Hippocampal formation (tissue), 2 donors: Measurements from ENCODE around the gene IER3.
"Not testable (repeated sequence)": the region's sequence is repeated elsewhere in the genome, so short reads cannot be mapped to it uniquely, and the experiment has no call there.

Experiments
- DNase-seq, 2 donors: peaks; one replicate each; lab custom pipeline; 2025; lab: John Stamatoyannopoulos, UW

IER3 gene

DNA sequence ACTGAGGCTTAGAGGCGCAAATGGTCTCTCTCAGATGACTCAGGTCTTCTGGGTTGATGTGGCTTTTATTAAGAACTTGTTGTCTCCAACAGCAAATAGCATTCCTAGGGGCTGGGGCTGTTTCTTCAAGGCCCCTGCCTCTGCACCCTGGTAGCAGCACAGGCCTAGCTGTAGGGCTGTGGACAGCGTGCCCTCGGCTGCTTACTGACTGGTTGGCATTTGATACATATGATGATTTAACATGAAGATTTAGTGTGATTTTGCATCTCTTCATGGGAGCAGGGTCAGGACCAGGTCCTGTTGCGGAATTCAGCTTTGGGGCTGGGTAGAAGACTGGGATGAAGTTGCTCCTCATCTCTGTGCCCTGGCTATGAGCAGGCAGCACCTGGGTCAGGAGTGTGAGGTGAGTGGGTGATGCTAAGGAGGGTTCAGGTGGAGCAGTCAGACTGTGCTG, 24.3 kb upstream of the IER3 start:
- DNase-seq, result no peak

DNA sequence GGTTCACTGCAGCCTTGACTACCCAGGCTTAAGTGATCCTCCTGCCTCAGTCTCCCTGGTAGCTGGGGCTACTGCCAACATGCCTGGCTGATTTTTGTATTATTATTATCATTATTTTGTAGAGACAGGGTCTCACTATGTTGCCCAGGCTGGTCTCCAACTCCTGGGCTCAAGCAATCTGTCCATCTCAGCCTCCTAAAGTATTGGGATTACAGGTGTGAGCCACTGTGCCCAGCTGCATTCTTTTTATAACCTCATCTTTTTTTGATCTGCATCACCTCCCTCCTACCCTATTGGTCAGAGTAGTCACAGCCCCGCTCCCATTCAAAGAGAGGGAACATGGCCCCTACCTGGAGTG, 23.6 kb upstream of the IER3 start:
- DNase-seq, result no peak

- DNase-seq, result no peak
These were observed 23.0 kb upstream of the IER3 start for GRCh38 chr6:30767158-30767943.

GRCh38 chr6:30766461-30767157, 22.3 kb upstream of the IER3 start:
- DNase-seq, result no peak

DNA sequence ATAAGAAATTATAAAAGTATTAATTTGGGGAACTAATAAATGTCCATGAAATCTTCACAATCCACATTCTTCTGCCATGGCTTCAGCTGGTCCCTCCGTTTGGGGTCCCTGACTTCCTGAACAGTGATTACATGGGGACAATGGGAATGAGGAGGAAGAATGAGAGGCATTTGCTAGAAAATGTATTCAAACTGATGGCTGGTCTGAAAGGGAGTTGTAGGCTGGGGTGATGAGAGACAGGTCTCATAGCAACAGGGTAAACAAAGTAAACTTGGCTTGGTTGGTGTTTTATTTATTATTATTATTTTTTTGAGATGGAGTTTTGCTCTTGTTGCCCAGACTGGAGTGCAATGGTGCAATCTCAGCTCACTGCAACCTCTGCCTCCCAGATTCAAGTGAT, 21.1 kb upstream of the IER3 start:
- DNase-seq, result not testable (repeated sequence)

- DNase-seq, result not testable (repeated sequence)
These were observed 20.2 kb upstream of the IER3 start for GRCh38 chr6:30764490-30765043.

- DNase-seq, result no peak
These were observed 19.5 kb upstream of the IER3 start for GRCh38 chr6:30763618-30764489.

GRCh38 chr6:30763155-30763617, 18.8 kb upstream of the IER3 start:
- DNase-seq, result no peak

DNA sequence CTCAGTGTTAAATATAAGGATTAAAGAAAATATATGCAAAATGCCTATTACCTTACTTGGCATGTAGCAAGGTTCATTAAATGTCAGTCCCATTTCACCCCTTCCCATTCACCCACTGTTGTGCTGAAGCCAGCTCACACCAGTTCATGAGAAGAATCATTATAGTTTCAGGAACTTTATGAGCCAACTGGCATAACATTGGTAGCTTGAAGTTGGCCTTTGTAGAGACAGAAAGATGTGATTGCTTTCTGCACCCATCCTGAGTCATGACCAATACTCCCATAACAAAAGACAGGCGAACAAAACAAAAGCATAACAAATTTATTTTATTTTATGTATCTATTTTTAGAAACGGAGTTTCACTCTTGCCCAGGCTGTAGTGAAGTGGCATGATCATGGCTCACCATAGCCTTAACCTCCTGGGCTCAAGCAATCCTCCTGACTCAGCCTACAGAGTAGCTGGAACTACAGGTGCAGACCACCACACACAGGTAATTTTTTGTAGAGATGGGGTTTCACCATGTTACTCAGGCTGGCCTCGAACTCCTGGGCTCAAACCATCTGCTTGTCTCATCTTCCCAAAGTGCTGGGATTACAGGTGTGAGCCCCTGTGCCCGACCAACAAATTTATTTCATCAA, 17.6 kb upstream of the IER3 start:
- no peak for DNase-seq

GRCh38 chr6:30760549-30760948, 16.2 kb upstream of the IER3 start:
- DNase-seq, result no peak

- no peak for DNase-seq
These were observed 15.4 kb upstream of the IER3 start for GRCh38 chr6:30759575-30760239.

DNA sequence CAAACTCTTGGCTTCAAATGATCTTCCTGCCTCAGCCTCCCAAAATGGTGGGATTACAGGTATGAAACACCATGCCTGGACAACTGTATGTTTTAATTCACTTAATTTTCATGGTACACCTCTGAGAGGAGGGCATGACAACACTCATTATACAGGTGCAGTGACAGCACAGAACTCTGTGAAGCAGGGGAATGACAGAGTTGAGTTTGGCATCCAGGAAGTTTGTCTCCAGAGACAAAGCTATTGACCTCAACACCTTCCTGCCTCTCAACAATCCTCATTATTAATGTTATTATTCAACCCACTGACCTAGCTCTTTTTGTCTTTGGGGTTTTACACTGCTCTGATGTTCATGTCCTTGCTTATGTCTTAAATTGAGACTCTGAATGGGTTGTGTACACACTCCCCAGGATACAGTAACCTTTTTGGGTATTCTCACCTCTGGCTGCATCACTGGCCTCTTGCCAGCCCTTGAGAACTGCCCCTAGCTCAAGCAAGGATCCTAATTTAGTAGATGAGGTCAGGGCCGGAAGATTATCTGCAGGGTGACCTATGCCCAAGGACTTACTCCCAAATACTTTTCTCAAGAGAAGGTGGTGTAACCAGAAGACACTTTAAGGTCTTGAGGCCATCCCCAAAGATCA, 13.0 kb upstream of the IER3 start:
- DNase-seq, result no peak

DNA sequence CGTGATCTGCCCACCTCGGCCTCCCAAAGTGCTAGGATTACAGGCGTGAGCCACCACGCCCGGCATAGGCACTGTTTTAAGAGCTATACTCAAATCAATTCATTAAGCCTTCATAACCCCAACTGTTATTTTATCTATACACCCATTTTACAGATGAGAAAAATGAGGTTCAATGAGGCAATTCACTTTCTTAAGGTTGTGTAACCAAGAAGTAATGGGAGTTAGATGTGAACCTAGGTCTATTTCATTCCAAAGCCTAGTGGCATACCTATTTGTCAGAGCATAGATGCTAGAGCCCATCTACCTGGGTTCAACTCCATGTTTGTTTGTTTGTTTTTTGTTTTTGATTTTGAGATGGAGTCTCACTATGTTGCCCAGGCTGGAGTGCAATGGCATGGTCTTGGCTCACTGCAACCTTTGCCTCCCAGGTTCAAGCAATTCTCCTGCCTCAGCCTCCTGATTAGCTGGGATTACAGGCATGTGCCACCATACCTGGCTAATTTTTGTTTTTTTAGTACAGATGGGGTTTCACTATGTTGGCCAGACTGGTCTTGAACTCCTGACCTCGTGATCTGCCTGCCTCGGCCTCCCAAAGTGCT, 12.2 kb upstream of the IER3 start:
- DNase-seq, result not testable (repeated sequence)

DNA sequence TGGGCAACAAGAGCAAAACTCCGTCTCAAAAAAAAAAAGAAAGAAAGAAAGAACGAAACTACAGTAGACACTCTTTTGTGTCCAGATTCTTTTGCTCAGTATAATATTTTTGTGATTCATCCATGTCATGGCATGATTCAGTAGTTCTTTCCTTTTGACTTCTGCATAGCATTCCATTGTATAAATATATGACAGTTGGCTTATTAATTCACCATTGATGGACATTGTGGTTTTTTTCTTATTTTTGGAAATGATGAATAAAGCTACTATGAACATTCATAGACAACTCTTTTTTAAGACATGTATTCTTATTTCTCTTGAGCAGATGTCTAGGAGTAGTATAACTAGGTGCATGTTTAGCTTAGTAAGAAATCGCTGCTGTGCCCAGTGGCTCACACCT, 10.3 kb upstream of the IER3 start:
- no peak for DNase-seq

GRCh38 chr6:30752157-30752927, 8.0 kb upstream of the IER3 start:
- DNase-seq, result peak in 1 of 2 donors; percentile 26

DNA sequence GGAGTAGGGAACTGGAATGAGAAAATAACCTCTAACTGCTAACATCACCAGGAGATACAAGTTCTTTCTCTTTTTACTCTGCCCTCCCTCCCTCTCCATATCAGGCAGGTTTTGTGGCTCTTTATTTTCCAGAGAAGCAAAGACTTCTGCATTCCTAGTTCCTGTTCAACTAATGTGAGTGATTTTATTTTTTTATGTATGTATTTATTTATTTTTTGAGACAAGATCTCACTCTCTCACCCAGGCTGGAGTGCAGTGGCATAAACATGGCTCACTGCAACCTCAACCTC, 6.0 kb upstream of the IER3 start:
- DNase-seq, result no peak

DNA sequence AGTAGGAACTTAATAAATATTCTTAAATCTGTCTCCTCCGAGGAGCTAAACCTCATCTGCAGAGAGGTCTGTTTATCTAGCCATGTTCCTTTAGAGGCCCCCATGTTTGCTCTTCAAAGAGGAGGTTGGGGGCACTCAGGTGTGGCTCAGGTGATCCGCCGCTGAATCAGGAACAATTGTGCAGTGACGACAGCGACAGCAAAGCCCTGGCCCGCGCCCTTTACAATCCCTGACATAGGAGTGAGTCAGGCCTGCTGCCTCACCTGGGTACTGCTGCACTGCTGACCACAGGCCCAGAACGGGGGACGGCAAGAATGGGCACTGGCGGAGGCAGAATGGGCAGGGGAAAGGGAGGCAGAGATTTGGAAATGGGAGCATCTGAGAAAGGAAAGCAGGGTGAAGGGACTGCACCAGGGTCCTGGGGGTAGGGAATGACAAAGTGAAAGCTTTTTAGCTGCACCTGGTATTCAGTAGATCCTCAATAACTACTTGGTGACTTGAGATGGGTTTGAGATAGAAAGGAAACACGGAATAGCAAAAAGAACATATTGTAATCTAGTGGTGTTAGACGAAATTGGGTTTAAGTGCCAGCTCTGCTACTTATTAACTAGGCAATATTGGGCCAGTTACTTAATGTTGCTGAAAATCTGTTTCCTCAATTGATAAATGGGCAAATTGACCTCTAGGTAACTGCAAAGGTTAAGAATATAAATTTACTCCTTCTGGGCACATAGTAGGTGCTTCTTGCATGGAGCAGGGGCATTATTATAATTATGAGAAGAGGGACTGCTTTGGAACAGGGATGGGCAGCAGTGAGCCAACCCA, 5.4 kb upstream of the IER3 start:
- DNase-seq, result no peak

DNA sequence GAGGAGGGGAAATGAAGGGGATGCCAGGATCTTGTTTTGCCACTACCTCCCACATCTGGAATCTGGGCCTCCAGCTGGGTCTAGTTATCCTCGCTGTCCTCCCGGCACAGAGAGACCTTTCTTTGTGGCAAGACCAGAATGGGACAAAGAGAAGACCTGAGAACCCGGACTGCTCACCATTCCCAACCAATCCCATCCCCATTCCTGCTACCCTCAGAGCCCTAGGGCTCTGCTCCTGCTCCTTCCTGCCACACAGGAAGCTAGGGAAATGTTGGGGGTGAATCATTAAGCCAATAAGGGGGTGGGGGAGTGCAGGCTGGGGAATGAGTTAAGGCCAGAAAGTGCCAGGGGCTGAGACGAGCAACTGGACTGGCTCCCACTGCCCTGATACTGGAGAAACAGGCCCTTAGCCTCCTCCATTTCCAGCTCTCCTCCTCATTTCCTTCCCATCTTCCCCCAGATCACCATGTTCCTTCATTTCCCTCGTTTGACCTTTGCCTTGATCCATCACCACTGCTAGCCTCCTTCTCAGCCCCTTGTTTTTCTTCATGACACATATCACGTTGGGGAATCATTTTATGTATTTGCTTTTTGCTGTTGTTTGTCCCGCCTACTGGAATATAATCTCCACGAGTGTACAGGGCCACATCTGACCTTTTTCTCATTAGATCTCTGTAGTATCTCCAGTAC, 4.6 kb upstream of the IER3 start:
- no peak for DNase-seq
